ENCODE results near the gene SLC44A5. TPM values are rescaled to one million over a fixed set of nuclear protein-coding genes. Genes with fewer than 3 reads are reported as not detected.

SLC44A5 gene
- total and polyA plus RNA-seq, 2 donors from 2014 or later: 0.66 to 5.0 TPM

DNA sequence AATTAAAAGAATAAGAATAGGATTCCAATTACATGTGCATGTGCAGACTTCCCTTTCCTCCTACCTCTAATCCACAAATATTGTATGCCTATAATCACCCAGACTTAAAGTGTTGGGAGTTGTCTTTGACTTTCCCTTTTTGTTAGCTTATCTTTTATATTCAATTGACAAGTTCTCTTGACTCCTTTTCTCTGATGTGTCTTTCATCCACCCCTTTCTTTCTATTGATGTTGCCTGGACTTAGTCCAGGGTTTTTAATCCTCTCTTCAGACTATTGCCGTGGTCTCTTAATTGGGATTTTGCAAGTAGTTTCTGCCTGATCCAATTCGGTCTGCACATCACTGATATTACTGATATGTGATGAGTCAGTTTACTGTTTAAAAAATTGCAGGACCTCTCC lies 305.9 kb downstream of the SLC44A5 start:
- no peaks in the 10 kb centered on the region for H3K9me3 ChIP-seq (ENCODE audit: control insufficient read depth in 2 of 3, insufficient read depth in 1 of 3, low read length in 3 of 3)

DNA sequence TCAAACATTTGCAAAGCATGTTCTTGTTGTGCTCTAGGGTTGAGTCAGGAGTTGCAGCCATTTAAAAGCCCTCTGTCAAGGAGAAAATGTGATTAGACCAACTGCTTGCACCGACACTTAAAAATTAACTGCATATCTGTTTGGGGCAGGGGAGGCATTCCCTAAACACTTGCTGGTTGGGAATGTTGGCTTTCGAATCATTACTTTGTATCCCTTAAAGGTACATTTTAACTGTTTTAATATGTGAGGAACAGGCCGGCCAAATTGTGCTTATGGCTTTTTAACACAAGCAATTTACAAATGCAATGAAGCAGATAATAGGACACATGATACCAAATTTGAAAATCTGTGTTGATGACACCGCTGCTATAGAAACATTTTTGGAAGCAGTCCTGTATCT lies 317.6 kb downstream of the SLC44A5 start:
- H3K27me3 ChIP-seq (ENCODE audit: control insufficient read depth, insufficient read depth, low read length): no peaks in the 10 kb centered on the region
- H3K27ac ChIP-seq (ENCODE audit: low read depth in 2 of 2, low read length in 2 of 2): no peak overlapping the region
- no peak overlapping the region for H3K9ac ChIP-seq (ENCODE audit: low read length in 3 of 3)
- no peak for FAIRE-seq
- peak in 1 of 5 donors; percentile 33 for DNase-seq
- H3K4me1 ChIP-seq (ENCODE audit: control insufficient read depth in 2 of 3, insufficient read depth in 2 of 3, low read depth in 1 of 3, low read length in 3 of 3): no peaks in the 10 kb centered on the region
- TF ChIP-seq, protein P1, sequence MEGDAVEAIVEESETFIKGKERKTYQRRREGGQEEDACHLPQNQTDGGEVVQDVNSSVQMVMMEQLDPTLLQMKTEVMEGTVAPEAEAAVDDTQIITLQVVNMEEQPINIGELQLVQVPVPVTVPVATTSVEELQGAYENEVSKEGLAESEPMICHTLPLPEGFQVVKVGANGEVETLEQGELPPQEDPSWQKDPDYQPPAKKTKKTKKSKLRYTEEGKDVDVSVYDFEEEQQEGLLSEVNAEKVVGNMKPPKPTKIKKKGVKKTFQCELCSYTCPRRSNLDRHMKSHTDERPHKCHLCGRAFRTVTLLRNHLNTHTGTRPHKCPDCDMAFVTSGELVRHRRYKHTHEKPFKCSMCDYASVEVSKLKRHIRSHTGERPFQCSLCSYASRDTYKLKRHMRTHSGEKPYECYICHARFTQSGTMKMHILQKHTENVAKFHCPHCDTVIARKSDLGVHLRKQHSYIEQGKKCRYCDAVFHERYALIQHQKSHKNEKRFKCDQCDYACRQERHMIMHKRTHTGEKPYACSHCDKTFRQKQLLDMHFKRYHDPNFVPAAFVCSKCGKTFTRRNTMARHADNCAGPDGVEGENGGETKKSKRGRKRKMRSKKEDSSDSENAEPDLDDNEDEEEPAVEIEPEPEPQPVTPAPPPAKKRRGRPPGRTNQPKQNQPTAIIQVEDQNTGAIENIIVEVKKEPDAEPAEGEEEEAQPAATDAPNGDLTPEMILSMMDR (IDR thresholded peaks at IDR 0.05; ENCODE audit: borderline replicate concordance, extremely low read depth, insufficient read depth): no peak
- no peak overlapping the region for H3K4me3 ChIP-seq (ENCODE audit: low read length in 3 of 3)
- H3K36me3 ChIP-seq (ENCODE audit: control insufficient read depth in 2 of 3, insufficient read depth in 3 of 3, low read length in 3 of 3): no peaks in the 10 kb centered on the region
- H3K9me3 ChIP-seq (ENCODE audit: control insufficient read depth in 2 of 3, insufficient read depth in 1 of 3, low read length in 3 of 3): no peaks in the 10 kb centered on the region
- intact Hi-C loops (cut with DNase I): no loop called here

More for the DNA sequence above, 305.9 kb downstream of the SLC44A5 start:
- FAIRE-seq (no peak), DNase-seq (no peak)
- Histone ChIP-seq H3K27ac (ENCODE audit: low read depth in 2 of 2, low read length in 2 of 2) (no peak overlapping the region), H3K36me3 (ENCODE audit: control insufficient read depth in 2 of 3, insufficient read depth in 3 of 3, low read length in 3 of 3) (no peaks in the 10 kb centered on the region), H3K9ac (ENCODE audit: low read length in 3 of 3) (no peak overlapping the region), H3K4me1 (ENCODE audit: control insufficient read depth in 2 of 3, insufficient read depth in 2 of 3, low read depth in 1 of 3, low read length in 3 of 3) (no peaks in the 10 kb centered on the region), H3K4me3 (ENCODE audit: low read length in 3 of 3) (no peak overlapping the region), H3K27me3 (ENCODE audit: control insufficient read depth, insufficient read depth, low read length) (no peaks in the 10 kb centered on the region)
- TF ChIP-seq, protein P1 (IDR thresholded peaks at IDR 0.05; ENCODE audit: borderline replicate concordance, extremely low read depth, insufficient read depth): no peak
- intact Hi-C loops (cut with DNase I): no loop called here

DNA sequence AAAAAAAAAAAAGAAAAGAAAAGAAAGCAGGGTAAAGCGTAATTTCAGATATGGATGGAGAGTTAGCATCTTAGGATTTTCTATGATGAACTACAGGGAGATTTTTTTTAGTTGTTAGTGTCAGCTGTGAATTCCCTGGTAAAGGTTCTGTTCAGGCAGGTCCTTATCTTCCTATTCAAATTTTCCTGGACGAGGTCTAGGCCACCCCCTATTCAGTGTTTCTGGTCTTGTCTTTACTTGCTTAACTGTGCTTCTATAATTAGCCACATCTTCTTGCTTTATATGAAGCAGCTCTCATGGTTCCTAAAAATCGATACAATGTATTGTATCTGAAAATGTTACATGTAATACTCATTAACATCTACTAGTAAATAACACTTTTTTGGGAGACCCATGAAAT lies 318.9 kb downstream of the SLC44A5 start:
- no peaks in the 10 kb centered on the region for H3K27me3 ChIP-seq (ENCODE audit: control insufficient read depth, insufficient read depth, low read length)
- no peak overlapping the region for H3K9ac ChIP-seq (ENCODE audit: low read length in 3 of 3)
- H3K9me3 ChIP-seq (ENCODE audit: control insufficient read depth in 2 of 3, insufficient read depth in 1 of 3, low read length in 3 of 3): no peaks in the 10 kb centered on the region
- no peaks in the 10 kb centered on the region for H3K36me3 ChIP-seq (ENCODE audit: control insufficient read depth in 2 of 3, insufficient read depth in 3 of 3, low read length in 3 of 3)
- no peak for DNase-seq
- no peak for FAIRE-seq
- intact Hi-C loops (cut with DNase I): no loop called here
- TF ChIP-seq, protein P1 (IDR thresholded peaks at IDR 0.05; ENCODE audit: borderline replicate concordance, extremely low read depth, insufficient read depth): no peak
- H3K4me3 ChIP-seq (ENCODE audit: low read length in 3 of 3): no peak overlapping the region
- no peaks in the 10 kb centered on the region for H3K4me1 ChIP-seq (ENCODE audit: control insufficient read depth in 2 of 3, insufficient read depth in 2 of 3, low read depth in 1 of 3, low read length in 3 of 3)
- H3K27ac ChIP-seq (ENCODE audit: low read depth in 2 of 2, low read length in 2 of 2): no peak overlapping the region

DNA sequence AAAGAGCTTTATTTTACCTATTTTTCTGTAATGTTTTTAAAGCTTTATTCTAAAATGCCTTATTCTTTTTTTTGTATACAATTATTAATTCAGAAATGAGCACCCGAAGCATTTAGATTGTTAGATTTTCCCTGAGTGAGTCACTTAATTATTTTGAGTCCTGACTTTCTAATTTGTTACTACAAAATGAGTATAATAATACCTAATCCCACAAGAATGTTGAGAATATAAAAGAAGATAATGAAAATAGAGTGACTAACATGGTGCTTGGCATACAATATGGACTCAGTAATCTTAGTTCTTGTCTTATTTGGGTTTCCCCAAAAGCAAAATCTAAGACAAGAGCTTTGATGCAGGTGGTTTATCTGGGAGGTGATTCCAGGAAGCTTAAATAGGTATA lies 334.5 kb downstream of the SLC44A5 start:
- no peak for DNase-seq
- TF ChIP-seq, protein P1 (IDR thresholded peaks at IDR 0.05; ENCODE audit: borderline replicate concordance, extremely low read depth, insufficient read depth): no peak
- Histone ChIP-seq H3K4me1 (ENCODE audit: control insufficient read depth in 2 of 3, insufficient read depth in 2 of 3, low read depth in 1 of 3, low read length in 3 of 3) (no peaks in the 10 kb centered on the region), H3K27me3 (ENCODE audit: control insufficient read depth, insufficient read depth, low read length) (no peaks in the 10 kb centered on the region), H3K9me3 (ENCODE audit: control insufficient read depth in 2 of 3, insufficient read depth in 1 of 3, low read length in 3 of 3) (no peaks in the 10 kb centered on the region), H3K4me3 (ENCODE audit: low read length in 3 of 3) (no peak overlapping the region), H3K36me3 (ENCODE audit: control insufficient read depth in 2 of 3, insufficient read depth in 3 of 3, low read length in 3 of 3) (no peaks in the 10 kb centered on the region), H3K9ac (ENCODE audit: low read length in 3 of 3) (no peak overlapping the region), H3K27ac (ENCODE audit: low read depth in 2 of 2, low read length in 2 of 2) (no peak overlapping the region)
- FAIRE-seq: no peak
- intact Hi-C loops (cut with DNase I): no loop called here

Measured in kidney (tissue), 14 donors.